ENCODE measurements around the gene CSNK1G2. TPM values are rescaled to one million over a fixed set of nuclear protein-coding genes. Genes with fewer than 3 reads are reported as not detected.

The CSNK1G2 gene
- total RNA-seq, 1 experiment from 2014 or later: 100.0 TPM

DNA sequence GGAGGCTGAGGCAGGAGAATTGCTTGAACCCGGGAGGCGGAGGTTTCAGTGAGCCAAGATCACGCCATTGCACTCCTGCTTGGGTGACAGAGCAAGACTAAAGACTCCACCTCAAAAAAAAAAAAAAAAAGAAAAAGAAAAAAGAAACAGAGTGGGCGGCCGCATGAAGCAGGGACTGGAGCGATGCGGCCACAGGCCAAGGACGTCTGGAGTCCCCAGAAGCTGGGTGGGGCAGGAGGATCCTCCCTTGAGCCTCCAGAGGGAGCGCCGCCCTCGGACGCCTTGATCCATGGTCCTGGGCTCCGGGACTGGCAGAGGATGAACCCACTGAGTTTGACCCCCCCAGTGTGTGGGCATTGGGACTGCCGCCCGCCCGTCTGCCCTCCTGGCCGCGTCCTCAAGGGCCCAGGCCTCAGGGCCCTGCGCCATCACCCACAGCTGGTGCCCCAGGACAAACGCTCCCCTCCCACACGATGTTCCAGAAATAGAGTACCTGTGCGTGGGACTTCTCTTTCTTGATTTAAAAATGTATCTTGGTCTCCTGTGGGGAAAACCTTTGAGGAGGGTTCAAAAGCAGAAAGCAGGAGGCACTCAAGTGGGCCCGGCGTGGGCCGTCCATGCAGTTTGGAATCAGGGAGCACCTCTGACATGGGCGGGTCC lies 59.0 kb downstream of the CSNK1G2 start:
- Mint-ChIP-seq H3K36me3 (ENCODE audit: insufficient read depth in 1 of 3, low read depth in 3 of 3) (peaks cover 34 to 63% (median 58%) of the 10 kb centered on the region in 3 experiments), H3K4me3 (no peak overlapping the region), H3K4me1 (peaks cover 4% of the 10 kb centered on the region in 2 experiments), H3K27me3 (ENCODE audit: low read depth) (no peaks in the 10 kb centered on the region; the same call in 1 of the 2 replicates), H3K27ac (no peak overlapping the region), H3K9me3 (peaks cover 5 to 10% of the 10 kb centered on the region in 2 experiments; a peak in 3 of 5 replicates)
- Histone ChIP-seq H3K79me2 (ENCODE audit: insufficient read depth, low read length) (no peaks in the 10 kb centered on the region), H2BK12ac (ENCODE audit: insufficient read length, low read depth, low read length) (no peak overlapping the region), H3K9ac (ENCODE audit: extremely low read depth, insufficient read length, low read length) (no peak overlapping the region), H3T11ph (ENCODE audit: low read length) (no peak overlapping the region), H3K14ac (ENCODE audit: insufficient read depth, low read length) (no peak overlapping the region), H3K9me3 (ENCODE audit: control insufficient read depth, low read depth, low read length) (no peaks in the 10 kb centered on the region), H2BK5ac (ENCODE audit: insufficient read length, low read length) (no peak overlapping the region), H3K18ac (ENCODE audit: insufficient read length, low read depth, low read length) (no peak overlapping the region), H3K79me1 (ENCODE audit: insufficient read depth, low read depth, low read length, poor library complexity, severe bottlenecking) (no peaks in the 10 kb centered on the region), H3K23me2 (ENCODE audit: insufficient read length, low read depth, low read length, poor library complexity, severe bottlenecking) (no peaks in the 10 kb centered on the region), H3K56ac (ENCODE audit: insufficient read length, low read depth, low read length) (no peak overlapping the region), H4K5ac (ENCODE audit: insufficient read length, low read depth, low read length) (no peak overlapping the region), H3K4ac (ENCODE audit: low read depth, low read length) (no peak overlapping the region), H3K27me3 (ENCODE audit: insufficient read depth, low read length) (no peaks in the 10 kb centered on the region), H3K4me2 (ENCODE audit: insufficient read depth, insufficient read length, low read length) (no peak overlapping the region), H2AK5ac (ENCODE audit: insufficient read length, low read length) (no peak overlapping the region), H2BK20ac (ENCODE audit: low read depth, low read length, poor library complexity, severe bottlenecking) (no peak overlapping the region), H4K8ac (replicated peaks; ENCODE audit: insufficient read length, low read depth, low read length) (no peak overlapping the region), H4K91ac (ENCODE audit: insufficient read length, low read depth, low read length) (no peak overlapping the region), H2BK120ac (ENCODE audit: low read depth, low read length, poor library complexity, severe bottlenecking) (no peak overlapping the region), H2BK15ac (ENCODE audit: low read depth, low read length) (no peak overlapping the region), H2AFZ (ENCODE audit: low read length) (no peak overlapping the region), H3K27ac (ENCODE audit: insufficient read length, low read depth, low read length) (no peak overlapping the region), H3K4me1 (ENCODE audit: insufficient read depth, low read length) (no peaks in the 10 kb centered on the region), H4K20me1 (ENCODE audit: control insufficient read depth, insufficient read depth, insufficient read length) (no peaks in the 10 kb centered on the region), H3K23ac (ENCODE audit: insufficient read length, low read depth, low read length) (no peak overlapping the region)
- no CpG with 5 or more reads among the region's 26 CpGs for WGBS (ENCODE audit: extremely low coverage, insufficient read length, low lambda C conversion rate)
- DNase-seq: no peak
- TF ChIP-seq, protein P1, sequence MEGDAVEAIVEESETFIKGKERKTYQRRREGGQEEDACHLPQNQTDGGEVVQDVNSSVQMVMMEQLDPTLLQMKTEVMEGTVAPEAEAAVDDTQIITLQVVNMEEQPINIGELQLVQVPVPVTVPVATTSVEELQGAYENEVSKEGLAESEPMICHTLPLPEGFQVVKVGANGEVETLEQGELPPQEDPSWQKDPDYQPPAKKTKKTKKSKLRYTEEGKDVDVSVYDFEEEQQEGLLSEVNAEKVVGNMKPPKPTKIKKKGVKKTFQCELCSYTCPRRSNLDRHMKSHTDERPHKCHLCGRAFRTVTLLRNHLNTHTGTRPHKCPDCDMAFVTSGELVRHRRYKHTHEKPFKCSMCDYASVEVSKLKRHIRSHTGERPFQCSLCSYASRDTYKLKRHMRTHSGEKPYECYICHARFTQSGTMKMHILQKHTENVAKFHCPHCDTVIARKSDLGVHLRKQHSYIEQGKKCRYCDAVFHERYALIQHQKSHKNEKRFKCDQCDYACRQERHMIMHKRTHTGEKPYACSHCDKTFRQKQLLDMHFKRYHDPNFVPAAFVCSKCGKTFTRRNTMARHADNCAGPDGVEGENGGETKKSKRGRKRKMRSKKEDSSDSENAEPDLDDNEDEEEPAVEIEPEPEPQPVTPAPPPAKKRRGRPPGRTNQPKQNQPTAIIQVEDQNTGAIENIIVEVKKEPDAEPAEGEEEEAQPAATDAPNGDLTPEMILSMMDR (conservative IDR thresholded peaks at IDR 0.05): no peak
